ENCODE results near the gene COL23A1. TPM values are rescaled to one million over a fixed set of nuclear protein-coding genes. Genes with fewer than 3 reads are reported as not detected.

COL23A1 gene
- not detected in 5 replicates for total RNA-seq (2022; extraction: Qiagen RNA extraction; ENCODE audit: low read depth)

DNA sequence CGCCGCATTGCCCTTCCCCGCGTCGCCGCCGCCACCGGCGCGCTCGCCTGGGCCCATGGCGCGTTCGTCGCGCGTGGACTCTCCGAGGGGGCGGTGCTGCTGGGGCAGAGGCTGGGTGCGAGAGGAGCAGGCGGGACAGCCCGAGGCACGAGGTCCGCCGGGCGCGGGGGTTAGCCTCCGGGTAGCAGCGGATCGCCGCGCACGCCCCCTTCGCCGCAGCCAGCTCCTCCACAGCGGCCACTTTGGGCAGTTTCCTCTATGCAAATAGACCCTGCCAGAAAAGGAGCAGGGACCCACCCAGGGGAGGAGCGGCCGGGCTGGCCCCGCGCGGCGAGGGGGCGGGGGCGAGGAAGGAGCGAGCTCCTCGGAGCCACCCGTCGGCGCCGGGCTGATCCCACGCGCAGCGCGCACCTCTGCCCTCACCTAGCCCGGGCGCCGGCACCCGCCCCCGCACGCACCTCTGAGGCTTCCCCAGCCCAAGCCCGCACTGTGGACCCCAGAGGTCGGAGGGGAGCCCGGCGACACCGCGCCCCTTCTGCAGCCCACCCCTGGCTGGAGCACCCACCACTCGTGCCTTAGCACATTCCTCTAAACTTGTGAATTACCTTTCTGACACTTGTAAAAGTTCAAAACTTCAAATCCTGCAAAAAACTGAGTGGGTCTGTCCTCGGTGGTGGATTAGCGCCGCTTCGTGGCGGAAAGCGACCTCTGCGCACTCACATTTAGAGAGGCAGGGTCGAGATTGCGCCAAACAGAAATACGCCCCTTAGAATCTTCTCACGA, at the start of gene COL23A1:
TSS of gene COL23A1 (minus strand) at position 253 of the 783 bp plus-strand sequence.

DNA sequence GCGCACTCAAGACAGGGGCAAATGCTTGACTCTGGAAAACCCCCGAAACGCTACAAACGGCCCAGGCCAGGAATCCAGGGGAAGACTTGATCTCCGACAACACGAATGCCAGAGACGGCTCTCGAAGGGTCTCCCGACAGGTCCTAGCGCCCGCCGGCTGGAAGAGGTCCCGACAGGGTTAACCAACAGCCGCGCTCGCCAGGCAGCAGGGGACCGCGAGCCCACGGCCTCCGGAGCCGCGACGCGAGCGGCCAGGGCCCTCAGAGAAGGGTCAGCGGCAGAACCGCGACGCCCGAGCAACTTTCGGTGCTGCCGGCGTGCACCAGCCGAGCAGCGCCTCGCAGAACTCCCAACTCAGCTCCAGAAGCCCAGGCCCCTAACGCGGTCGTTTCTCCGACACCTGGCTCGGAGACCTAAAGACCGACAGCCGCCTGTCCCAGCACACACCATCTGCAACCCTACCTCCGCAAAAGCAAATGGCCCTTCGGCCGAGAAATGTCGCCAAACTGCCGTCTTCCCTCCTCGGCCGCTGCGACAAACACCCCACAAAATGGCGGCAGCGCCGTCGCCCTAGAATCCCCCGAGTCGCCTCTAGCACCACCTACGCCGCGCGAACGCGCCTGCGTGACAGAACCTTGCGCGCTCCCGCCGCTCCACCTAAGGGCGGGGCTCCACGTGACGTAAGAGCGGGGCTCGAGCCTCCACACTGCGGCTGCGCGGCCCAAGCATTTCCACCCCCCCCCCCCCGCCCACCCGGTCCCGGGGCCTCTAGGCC, 36.5 kb upstream of the COL23A1 start, which contains the start of gene CLK4:
TSS of gene CLK4 (minus strand) at position 567 of the 775 bp plus-strand sequence. CDS start 3,634 bp downstream, outside the sequence.

DNA sequence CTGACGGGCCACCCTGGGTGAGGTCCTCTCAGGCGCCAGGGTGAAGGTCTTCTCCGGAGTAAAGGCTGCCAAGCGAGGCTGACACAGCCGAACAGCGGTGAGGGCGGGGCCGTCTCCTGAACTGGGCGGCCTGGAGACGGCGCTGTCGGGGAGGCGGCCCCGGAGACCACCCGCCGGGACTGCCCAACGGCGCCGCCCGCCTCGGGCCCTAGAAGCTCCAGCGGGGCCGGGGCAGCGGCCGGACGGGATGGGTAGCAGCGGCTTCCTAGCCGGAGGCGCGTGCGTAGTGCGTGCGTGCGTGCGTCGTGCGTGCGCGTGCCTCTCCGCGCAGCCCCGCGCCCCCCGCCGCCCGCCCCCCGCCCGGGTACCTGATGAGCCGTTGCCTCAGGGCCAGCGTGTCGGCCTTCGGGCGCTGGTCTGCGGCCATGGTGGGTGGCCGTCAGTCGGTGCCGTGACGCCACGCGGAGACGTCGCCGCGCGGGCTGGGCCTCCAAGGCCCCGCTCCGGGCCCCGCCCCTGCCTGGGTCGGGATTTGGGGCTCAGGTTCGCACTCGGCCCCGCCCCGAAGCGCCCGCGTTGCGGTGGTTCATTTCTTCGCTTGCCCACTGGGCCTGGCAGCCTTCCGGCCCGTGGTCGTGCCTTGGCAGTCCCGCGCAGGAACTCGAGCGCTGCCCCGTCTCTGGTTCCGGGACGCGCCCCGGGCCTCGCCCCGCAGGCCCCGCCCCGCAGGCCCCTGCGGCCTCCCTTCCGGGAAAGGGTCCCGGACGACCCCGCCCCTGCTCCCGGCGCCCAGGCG, 357.9 kb downstream of the COL23A1 start, which contains the start of gene PHYKPL:
TSS of gene PHYKPL (minus strand) at position 679 of the 796 bp plus-strand sequence. CDS start at position 427, 252 bp downstream.

DNA sequence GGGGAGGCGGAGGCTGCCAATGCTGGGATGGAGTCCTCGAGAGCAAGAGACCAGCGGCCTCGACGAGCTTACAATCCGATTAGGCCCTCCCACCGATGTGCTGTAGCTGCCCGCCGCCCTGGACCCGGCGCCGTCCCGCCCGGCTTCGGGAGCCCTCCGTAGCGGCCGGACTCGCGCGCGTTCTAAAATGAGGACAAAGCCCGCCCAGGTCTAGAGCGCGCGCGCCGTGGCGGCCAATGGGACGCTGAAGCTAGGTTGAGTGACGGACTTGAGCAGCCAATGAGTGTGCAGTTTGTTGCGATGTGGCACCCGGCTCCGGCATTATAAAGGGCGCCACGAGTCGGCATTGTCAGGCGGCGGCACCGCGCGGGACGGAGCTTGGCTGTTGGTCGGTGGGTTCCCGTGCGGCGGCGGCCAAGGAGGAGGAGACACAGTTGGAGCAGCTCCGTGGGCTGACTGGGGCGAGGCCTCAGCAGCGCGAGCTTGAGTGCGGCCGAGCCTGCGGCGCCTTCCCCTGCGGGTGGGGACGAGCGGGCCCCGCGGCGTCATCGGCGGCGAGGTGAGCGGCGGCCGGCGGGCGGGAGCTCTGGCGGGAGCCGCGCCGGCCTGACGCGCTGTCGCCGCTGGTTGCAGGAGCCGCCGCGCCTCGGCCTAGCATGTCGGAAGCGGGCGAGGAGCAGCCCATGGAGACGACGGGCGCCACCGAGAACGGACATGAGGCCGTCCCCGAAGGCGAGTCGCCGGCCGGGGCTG, 385.8 kb downstream of the COL23A1 start, which contains the start of gene HNRNPAB:
TSS of gene HNRNPAB (plus strand) at position 352 of the 753 bp plus-strand sequence. CDS start at position 657, 305 bp downstream.

Other genes starting within 250 kb of the COL23A1 start
- gene CLK4, start 36.7 kb upstream of the COL23A1 start, total RNA-seq (2022; extraction: Qiagen RNA extraction; ENCODE audit: low read depth), result 8.7 to 10.2 TPM (median 8.9 TPM) in 5 replicates
- 4.7 to 7.9 TPM (median 7.6 TPM) in 5 replicates for gene ZNF354A, start 140.3 kb upstream of the COL23A1 start, total RNA-seq (2022; extraction: Qiagen RNA extraction; ENCODE audit: low read depth)